Right lobe of liver (tissue), 6 donors: ENCODE measurements around the gene ZC3HAV1. TPM values are rescaled to one million over a fixed set of nuclear protein-coding genes. Genes with fewer than 3 reads are reported as not detected.

Experiments used
- ATAC-seq, 4 donors: fragments of 200-7000 bp; cut with Tn5 transposase; one replicate each; pipeline ENCODE4 v1.9.1; 2020; ENCODE audit warnings: mild to moderate bottlenecking in 4 of 4, moderate library complexity in 4 of 4
- DNase-seq, 3 donors: peaks; one replicate each; pipeline ENCODE4 v3.0.0-alpha.2; 2020
- H3K27ac ChIP-seq, 3 donors: fragments of 200-600 bp; one replicate each; pipeline ENCODE4 v1.8.0; 2022
- H3K27me3 ChIP-seq, 2 donors: fragments of 200-600 bp; one replicate each; pipeline ENCODE4 v1.8.0; 2022
- H3K36me3 ChIP-seq, 4 donors: fragments of 200-600 bp; sonication (generic) in 1 of 4; one replicate each; pipeline versions ENCODE4 v1.5.1 to v1.8.0; 2017 to 2022; ENCODE audit warnings: control low read depth in 1 of 4
- H3K4me1 ChIP-seq, 4 donors: fragments of 200-600 bp; sonication (generic) in 1 of 4; one replicate each; pipeline versions ENCODE4 v1.5.1 to v1.8.0; 2017 to 2022; ENCODE audit warnings: control low read depth in 1 of 4
- H3K4me3 ChIP-seq, 3 donors: fragments of 200-600 bp; one replicate each; pipeline ENCODE4 v1.8.0; 2022
- H3K9me3 ChIP-seq, 4 donors: fragments of 200-600 bp; sonication (generic) in 1 of 4; one replicate each; pipeline versions ENCODE4 v1.5.1 to v1.8.0; 2017 to 2022; ENCODE audit warnings: control low read depth in 1 of 4
- CTCF ChIP-seq, 4 donors: fragments of 200-600 bp in 3 of 4; fragments of 450-650 bp in 1 of 4; IDR thresholded peaks; one replicate each; pipeline versions ENCODE4 v1.5.1 to v1.8.0; 2016 to 2022; ENCODE audit warnings: antibody characterized with exemption in 4 of 4, mild to moderate bottlenecking in 2 of 4
- POLR2A ChIP-seq: fragments of 450-650 bp; IDR thresholded peaks from one replicate; pipeline ENCODE4 v1.6.1; 2017; ENCODE audit warnings: antibody characterized with exemption, mild to moderate bottlenecking
- WGBS: methylation state at CpG from one replicate; pipeline ENCODE4 v1.1.6; 2018; ENCODE audit warnings: low coverage, low lambda C conversion rate; ENCODE audit not compliant: insufficient coverage; ENCODE audit errors: missing lambda C conversion rate; 5-methylcytosine and 5-hydroxymethylcytosine counted together
- intact Hi-C, 2 donors: fragments of 100-400 bp; cut with DNase I; formaldehyde crosslinking; loops; one replicate each; pipeline versions ENCODE4 v1.11.2 to v1.14.1; 2022
- total RNA-seq, 6 experiments: library from RNA; depleted of rRNA in 2 of 6; stranded (reverse); fragments of >200 nt in 2 of 6; fragmentation: NEBNext Ultra II Directional in 3 of 6; extraction: Animal tissue kit (Norgen Biotek cat#: 25700) in 3 of 6; gene quantifications; one replicate each; pipeline versions ENCODE4 v1.1.0 to v1.2.4, GENCODE V29; 2016 to 2023
- donor health status: DM: no; HTN: yes; CAD: no.
- donor health status: DM: no; HTN: no; CAD: no.
- donor health status: DM: no; HTN: no; CAD: no.
- donor health status: DM: no; HTN: yes; CAD: no.
- donor health status: DM: no; HTN: yes; CAD: no.

Gene ZC3HAV1
- total RNA-seq, 6 experiments from 2014 or later: 12.3 to 20.6 (median 17.7) TPM

GRCh38 chr7:139092090-139092796 lies 17.3 kb downstream of the ZC3HAV1 start:
- Histone ChIP-seq H3K27ac (no peak overlapping the region), H3K36me3 (peaks cover 0 to 21% (median 4%) of the 10 kb centered on the region in 4 donors), H3K4me3 (no peak overlapping the region), H3K4me1 (peaks cover 0 to 8% (median 4%) of the 10 kb centered on the region in 4 donors), H3K27me3 (no peaks in the 10 kb centered on the region), H3K9me3 (no peaks in the 10 kb centered on the region)
- 70% methylated on average over 7 of the region's 9 CpGs for WGBS
- TF ChIP-seq POLR2A: no peak
- TF ChIP-seq CTCF (IDR thresholded peaks at IDR 0.05): no peak
- no peak for ATAC-seq
- no peak for DNase-seq
- intact Hi-C loops: no loop called here

GRCh38 chr7:139091677-139091996 lies 17.9 kb downstream of the ZC3HAV1 start:
- H3K4me1 ChIP-seq: peaks cover 0 to 8% (median 4%) of the 10 kb centered on the region in 4 donors
- peak overlapping the region in 2 of 3 donors; percentile 6 to 21 for H3K27ac ChIP-seq

GRCh38 chr7:139089118-139089517 lies 20.4 kb downstream of the ZC3HAV1 start:
- DNase-seq (no peak), ATAC-seq (no peak)
- WGBS: 90% methylated on average over 2 of the region's 2 CpGs
- Histone ChIP-seq H3K4me1 (peaks cover 0 to 8% (median 0%) of the 10 kb centered on the region in 4 donors), H3K4me3 (no peak overlapping the region), H3K36me3 (peaks cover 0 to 37% (median 6%) of the 10 kb centered on the region in 4 donors), H3K27ac (no peak overlapping the region), H3K27me3 (no peaks in the 10 kb centered on the region), H3K9me3 (no peaks in the 10 kb centered on the region)
- intact Hi-C loops: no loop called here
- TF ChIP-seq POLR2A (no peak), CTCF (IDR thresholded peaks at IDR 0.05) (no peak)

More at GRCh38 chr7:139091677-139091996, 17.9 kb downstream of the ZC3HAV1 start:
- Histone ChIP-seq H3K4me3 (no peak overlapping the region), H3K36me3 (peaks cover 0 to 23% (median 5%) of the 10 kb centered on the region in 4 donors), H3K27me3 (no peaks in the 10 kb centered on the region), H3K9me3 (no peaks in the 10 kb centered on the region)
- intact Hi-C loops: no loop called here
- no peak for ATAC-seq
- WGBS: 86% methylated on average over 15 of the region's 15 CpGs
- TF ChIP-seq CTCF (IDR thresholded peaks at IDR 0.05): no peak
- TF ChIP-seq POLR2A: no peak
- no peak for DNase-seq

GRCh38 chr7:139088268-139088667 lies 21.3 kb downstream of the ZC3HAV1 start:
- no peak for TF ChIP-seq CTCF (IDR thresholded peaks at IDR 0.05)
- TF ChIP-seq POLR2A: no peak
- intact Hi-C loops: no loop called here
- no peak for DNase-seq
- Histone ChIP-seq H3K4me3 (no peak overlapping the region), H3K27ac (no peak overlapping the region), H3K27me3 (no peaks in the 10 kb centered on the region), H3K36me3 (peaks cover 0 to 46% (median 8%) of the 10 kb centered on the region in 4 donors), H3K4me1 (peaks cover 0 to 8% (median 0%) of the 10 kb centered on the region in 4 donors), H3K9me3 (no peaks in the 10 kb centered on the region)
- WGBS: 70% methylated on average over 2 of the region's 2 CpGs
- ATAC-seq: no peak
